Measurements from ENCODE around the gene EFNA4. TPM values are rescaled to one million over a fixed set of nuclear protein-coding genes. Genes with fewer than 3 reads are reported as not detected.

The EFNA4 gene
- total RNA-seq, 1 experiment from 2014 or later = 9.8 TPM

DNA sequence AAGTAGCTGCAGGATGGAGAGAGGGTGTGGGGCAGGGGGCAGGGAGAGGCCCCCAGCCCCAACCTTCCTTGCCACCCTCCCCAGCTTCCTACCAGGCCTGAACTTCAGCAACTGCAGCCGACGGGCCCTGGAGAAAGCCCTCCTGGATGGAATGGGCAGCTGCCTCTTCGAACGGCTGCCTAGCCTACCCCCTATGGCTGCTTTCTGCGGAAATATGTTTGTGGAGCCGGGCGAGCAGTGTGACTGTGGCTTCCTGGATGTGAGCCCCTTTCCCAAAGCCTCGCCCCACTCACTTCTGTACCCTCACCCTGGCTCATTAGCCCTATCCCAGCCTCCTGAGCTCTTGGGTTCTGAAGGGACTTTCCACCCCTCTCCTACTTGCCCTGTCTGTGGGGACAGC lies 6.4 kb upstream of the EFNA4 start:
- ChIA-PET RAD21 (ENCODE audit: low non-redundant PET in 1 of 2, low total read pairs in 2 of 2, uncharacterized antibody in 2 of 2, unreplicated experiment in 2 of 2) (no interaction called here), CTCF (interaction anchor here (1.3 kb wide), 2 partner anchors 28 to 64 kb away, joined by 4 to 6 read pairs; partner anchors contain the start of gene LENEP), POLR2A (no interaction called here)
- no peaks in the 10 kb centered on the region for H4K20me1 ChIP-seq (ENCODE audit: insufficient read depth)
- no TSS peak for BruUV-seq (replicated peaks)
- no peaks in the 10 kb centered on the region for H3K9me2 ChIP-seq (ENCODE audit: insufficient read depth)
- no peak overlapping the region for H3K27ac ChIP-seq (ENCODE audit: low read depth, low read length)
- no peak for ATAC-seq
- peaks cover 10 to 24% of the 10 kb centered on the region in 2 experiments for H3K4me1 ChIP-seq (ENCODE audit: control insufficient read depth in 1 of 2, insufficient read depth in 2 of 2, low read length in 2 of 2)
- H3K4me2 ChIP-seq (ENCODE audit: low read length) = no peak overlapping the region
- TF ChIP-seq RAD21 (IDR thresholded peaks at IDR 0.05; ENCODE audit: low read depth) = no peak
- TF ChIP-seq POLR2A (IDR thresholded peaks at IDR 0.05; ENCODE audit: borderline replicate concordance, extremely low read depth, insufficient read depth, insufficient read length) = no peak
- TF ChIP-seq SRF (IDR thresholded peaks at IDR 0.05; ENCODE audit: low read depth) = no peak
- no peak for TF ChIP-seq POLR2AphosphoS5 (IDR thresholded peaks at IDR 0.05; ENCODE audit: low read depth, low read length)
- no peak for TF ChIP-seq EZH2phosphoT487 (IDR thresholded peaks at IDR 0.05; ENCODE audit: borderline replicate concordance)
- TF ChIP-seq, protein P1, sequence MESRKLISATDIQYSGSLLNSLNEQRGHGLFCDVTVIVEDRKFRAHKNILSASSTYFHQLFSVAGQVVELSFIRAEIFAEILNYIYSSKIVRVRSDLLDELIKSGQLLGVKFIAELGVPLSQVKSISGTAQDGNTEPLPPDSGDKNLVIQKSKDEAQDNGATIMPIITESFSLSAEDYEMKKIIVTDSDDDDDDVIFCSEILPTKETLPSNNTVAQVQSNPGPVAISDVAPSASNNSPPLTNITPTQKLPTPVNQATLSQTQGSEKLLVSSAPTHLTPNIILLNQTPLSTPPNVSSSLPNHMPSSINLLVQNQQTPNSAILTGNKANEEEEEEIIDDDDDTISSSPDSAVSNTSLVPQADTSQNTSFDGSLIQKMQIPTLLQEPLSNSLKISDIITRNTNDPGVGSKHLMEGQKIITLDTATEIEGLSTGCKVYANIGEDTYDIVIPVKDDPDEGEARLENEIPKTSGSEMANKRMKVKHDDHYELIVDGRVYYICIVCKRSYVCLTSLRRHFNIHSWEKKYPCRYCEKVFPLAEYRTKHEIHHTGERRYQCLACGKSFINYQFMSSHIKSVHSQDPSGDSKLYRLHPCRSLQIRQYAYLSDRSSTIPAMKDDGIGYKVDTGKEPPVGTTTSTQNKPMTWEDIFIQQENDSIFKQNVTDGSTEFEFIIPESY (IDR thresholded peaks at IDR 0.05; ENCODE audit: extremely low read depth, insufficient replicate concordance, low read length) = no peak
- no peak for TF ChIP-seq ZFX (IDR thresholded peaks at IDR 0.05)
- no peak for TF ChIP-seq YY1 (IDR thresholded peaks at IDR 0.05; ENCODE audit: extremely low read depth, insufficient replicate concordance, low read depth, low read length)
- TF ChIP-seq ELF1 (IDR thresholded peaks at IDR 0.05; ENCODE audit: borderline replicate concordance, low read depth) = no peak
- TF ChIP-seq EZH2 (IDR thresholded peaks at IDR 0.05) = no peak
- TF ChIP-seq, protein P2, sequence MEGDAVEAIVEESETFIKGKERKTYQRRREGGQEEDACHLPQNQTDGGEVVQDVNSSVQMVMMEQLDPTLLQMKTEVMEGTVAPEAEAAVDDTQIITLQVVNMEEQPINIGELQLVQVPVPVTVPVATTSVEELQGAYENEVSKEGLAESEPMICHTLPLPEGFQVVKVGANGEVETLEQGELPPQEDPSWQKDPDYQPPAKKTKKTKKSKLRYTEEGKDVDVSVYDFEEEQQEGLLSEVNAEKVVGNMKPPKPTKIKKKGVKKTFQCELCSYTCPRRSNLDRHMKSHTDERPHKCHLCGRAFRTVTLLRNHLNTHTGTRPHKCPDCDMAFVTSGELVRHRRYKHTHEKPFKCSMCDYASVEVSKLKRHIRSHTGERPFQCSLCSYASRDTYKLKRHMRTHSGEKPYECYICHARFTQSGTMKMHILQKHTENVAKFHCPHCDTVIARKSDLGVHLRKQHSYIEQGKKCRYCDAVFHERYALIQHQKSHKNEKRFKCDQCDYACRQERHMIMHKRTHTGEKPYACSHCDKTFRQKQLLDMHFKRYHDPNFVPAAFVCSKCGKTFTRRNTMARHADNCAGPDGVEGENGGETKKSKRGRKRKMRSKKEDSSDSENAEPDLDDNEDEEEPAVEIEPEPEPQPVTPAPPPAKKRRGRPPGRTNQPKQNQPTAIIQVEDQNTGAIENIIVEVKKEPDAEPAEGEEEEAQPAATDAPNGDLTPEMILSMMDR (IDR thresholded peaks at IDR 0.05 in 2 of 3, conservative IDR thresholded peaks at IDR 0.05 in 1 of 3; ENCODE audit: borderline replicate concordance in 1 of 3, insufficient read depth in 1 of 3, low read depth in 2 of 3, low read length in 2 of 3) = no peak
- TF ChIP-seq ZNF274 (IDR thresholded peaks at IDR 0.05; ENCODE audit: low read depth, low read length) = no peak
- TF ChIP-seq TCF7L2 (IDR thresholded peaks at IDR 0.05; ENCODE audit: borderline replicate concordance, extremely low read depth, insufficient read depth, insufficient read length) = no peak
- peaks cover 30% of the 10 kb centered on the region for H3K79me2 ChIP-seq (ENCODE audit: insufficient read depth, low read length)
- no peaks in the 10 kb centered on the region for H3K9me3 ChIP-seq (ENCODE audit: control insufficient read depth in 1 of 2, insufficient read depth in 1 of 2, low read depth in 1 of 2, low read length in 2 of 2)
- peaks cover 30 to 42% of the 10 kb centered on the region in 2 experiments for H3K36me3 ChIP-seq (ENCODE audit: control insufficient read depth in 1 of 2, insufficient read depth in 2 of 2, low read length in 2 of 2)
- intact Hi-C loops (cut with micrococcal nuclease) = no loop called here
- no peak overlapping the region for H2AFZ ChIP-seq (ENCODE audit: low read depth, low read length, poor library complexity, severe bottlenecking)
- H3K27me3 ChIP-seq (ENCODE audit: insufficient read depth, low read length) = no peaks in the 10 kb centered on the region
- no peak overlapping the region for H3K4me3 ChIP-seq (replicated peaks in 1 of 2; ENCODE audit: low read depth in 1 of 2, low read length in 2 of 2)
- H3K9ac ChIP-seq (ENCODE audit: low read length) = no peak overlapping the region
- no peak for DNase-seq (ENCODE audit: low read depth, low spot score)
